Measurements from ENCODE around the gene NADSYN1.

Gene NADSYN1

GRCh38 chr11:71473793-71474080 is 20.7 kb downstream of the NADSYN1 start:
- no peak for DNase-seq (ENCODE audit: low read depth, low spot score)

GRCh38 chr11:71474141-71474770 is 21.3 kb downstream of the NADSYN1 start:
- no peak for DNase-seq (ENCODE audit: low read depth, low spot score)

GRCh38 chr11:71474771-71475483 is 21.9 kb downstream of the NADSYN1 start:
- DNase-seq (ENCODE audit: low read depth, low spot score), result no peak

GRCh38 chr11:71476031-71476430 is 23.0 kb downstream of the NADSYN1 start:
- no peak for DNase-seq (ENCODE audit: low read depth, low spot score)

GRCh38 chr11:71476926-71477640 is 24.1 kb downstream of the NADSYN1 start:
- DNase-seq (ENCODE audit: low read depth, low spot score), result no peak

GRCh38 chr11:71477641-71478527 is 24.9 kb downstream of the NADSYN1 start:
- DNase-seq (ENCODE audit: low read depth, low spot score), result no peak

GRCh38 chr11:71478528-71478840 is 25.5 kb downstream of the NADSYN1 start:
- no peak for DNase-seq (ENCODE audit: low read depth, low spot score)

GRCh38 chr11:71481101-71481960 is 28.3 kb downstream of the NADSYN1 start:
- no peak for DNase-seq (ENCODE audit: low read depth, low spot score)

- DNase-seq (ENCODE audit: low read depth, low spot score), result no peak
Measured at GRCh38 chr11:71482216-71482615, 29.2 kb downstream of the NADSYN1 start.

GRCh38 chr11:71482746-71483364 is 29.9 kb downstream of the NADSYN1 start:
- DNase-seq (ENCODE audit: low read depth, low spot score), result no peak

GRCh38 chr11:71483692-71484091 is 30.7 kb downstream of the NADSYN1 start:
- no peak for DNase-seq (ENCODE audit: low read depth, low spot score)

GRCh38 chr11:71484248-71485062 is 31.5 kb downstream of the NADSYN1 start:
- DNase-seq (ENCODE audit: low read depth, low spot score), result no peak

GRCh38 chr11:71485063-71485399 is 32.0 kb downstream of the NADSYN1 start:
- no peak for DNase-seq (ENCODE audit: low read depth, low spot score)

- no peak for DNase-seq (ENCODE audit: low read depth, low spot score)
Measured at GRCh38 chr11:71485466-71485865, 32.5 kb downstream of the NADSYN1 start.

GRCh38 chr11:71486320-71486719 is 33.3 kb downstream of the NADSYN1 start:
- no peak for DNase-seq (ENCODE audit: low read depth, low spot score)

- DNase-seq (ENCODE audit: low read depth, low spot score), result no peak
Measured at GRCh38 chr11:71488681-71489270, 35.8 kb downstream of the NADSYN1 start.

GRCh38 chr11:71489311-71490043 is 36.5 kb downstream of the NADSYN1 start:
- DNase-seq (ENCODE audit: low read depth, low spot score), result peak; percentile 29

GRCh38 chr11:71490044-71490730 is 37.2 kb downstream of the NADSYN1 start:
- no peak for DNase-seq (ENCODE audit: low read depth, low spot score)
